Naive thymus-derived CD8-positive, alpha-beta T cell (primary cell): ENCODE data around the gene GNAI2. TPM values are rescaled to one million over a fixed set of nuclear protein-coding genes. Genes with fewer than 3 reads are reported as not detected.
"Not testable (repeated sequence)": the region's sequence is repeated elsewhere in the genome, so short reads cannot be mapped to it uniquely, and the experiment has no call there.

ENCODE experiments used
- ATAC-seq, 2 donors: fragments of 150-1000 bp; cut with Tn5 transposase in 1 of 2; sonication (Bioruptor Pico), chemical (Tn5 transposase) in 1 of 2; 1 replicate in 1 of 2; 2 replicates in 1 of 2; pipeline ENCODE4 v1.10.0; 2021; ENCODE audit warnings: mild to moderate bottlenecking in 2 of 2, moderate library complexity in 2 of 2
- POLR2A ChIA-PET: fragments of 350-600 bp; sonication (Branson Sonifier 250); formaldehyde crosslinking; loops from one replicate; lab custom pipeline; 2021; ENCODE audit warnings: antibody characterized with exemption; lab: Charles Lee
- DNase-seq, 10 donors: peaks; one replicate each; pipeline versions ENCODE4 v3.0.0 to v3.0.0-alpha.2; 2020 to 2022
- H3K27ac Mint-ChIP-seq, 10 donors: one replicate each; pipeline ENCODE4 v1.8.0; 2020 to 2022; ENCODE audit warnings: mild to moderate bottlenecking in 10 of 10, mixed read lengths in 10 of 10, moderate library complexity in 4 of 10, inconsistent platforms in 1 of 10
- H3K27me3 Mint-ChIP-seq, 5 donors: one replicate each; pipeline ENCODE4 v1.8.0; 2021 to 2022; ENCODE audit warnings: mixed read lengths in 5 of 5
- H3K36me3 Mint-ChIP-seq, 3 donors: one replicate each; pipeline ENCODE4 v1.8.0; 2020 to 2022; ENCODE audit warnings: mixed read lengths in 3 of 3, mild to moderate bottlenecking in 2 of 3, inconsistent platforms in 1 of 3
- H3K4me1 Mint-ChIP-seq, 4 donors: one replicate each; pipeline ENCODE4 v1.8.0; 2021 to 2022; ENCODE audit warnings: mixed read lengths in 4 of 4
- H3K4me3 Mint-ChIP-seq, 10 donors: one replicate each; pipeline ENCODE4 v1.8.0; 2020 to 2022; ENCODE audit warnings: mild to moderate bottlenecking in 10 of 10, mixed read lengths in 10 of 10, moderate library complexity in 6 of 10, inconsistent platforms in 1 of 10
- H3K9me3 Mint-ChIP-seq, 9 donors: one replicate each; pipeline ENCODE4 v1.8.0; 2020 to 2022; ENCODE audit warnings: mixed read lengths in 9 of 9, mild to moderate bottlenecking in 3 of 9, inconsistent platforms in 1 of 9, moderate library complexity in 1 of 9
- polyA plus RNA-seq, 3 donors: library from polyadenylated mRNA; unstranded; fragments of 300-500 nt; fragmentation: Illumina TruSeq; gene quantifications; one replicate each; pipeline ENCODE4 v1.2.3, GENCODE V29; 2021
- total RNA-seq, 8 experiments: library from RNA in 2 of 8; stranded (reverse) in 2 of 8; gene quantifications; one replicate each; pipeline ENCODE4 v1.2.3 and lab custom pipeline; 2021 to 2026

GNAI2 gene
- total and polyA plus RNA-seq, 5 experiments from 2014 or later: 253 to 534 (median 405) TPM

- POLR2A ChIA-PET: interaction anchor here (1.4 kb wide), 1 partner anchor 27 kb away, joined by 3 read pairs; no protein-coding TSS in a partner anchor
- not testable (repeated sequence) for H3K27me3 Mint-ChIP-seq, H3K4me3 Mint-ChIP-seq, H3K9me3 Mint-ChIP-seq, DNase-seq, ATAC-seq, H3K27ac Mint-ChIP-seq, H3K4me1 Mint-ChIP-seq
- H3K36me3 Mint-ChIP-seq: peaks cover 0 to 15% (median 3%) of the 10 kb centered on the region in 3 donors
Measured at GRCh38 chr3:50262200-50262599, 26.2 kb downstream of the GNAI2 start.

- peaks cover 0 to 9% (median 4%) of the 10 kb centered on the region in 5 donors for H3K27me3 Mint-ChIP-seq
- H3K4me1 Mint-ChIP-seq: peaks cover 2 to 7% (median 5%) of the 10 kb centered on the region in 4 donors
- H3K4me3 Mint-ChIP-seq: no peak overlapping the region
- no peaks in the 10 kb centered on the region for H3K9me3 Mint-ChIP-seq
- POLR2A ChIA-PET: no interaction called here
- H3K36me3 Mint-ChIP-seq: peaks cover 0 to 10% (median 0%) of the 10 kb centered on the region in 3 donors
- ATAC-seq: no peak
- peak overlapping the region in 2 of 10 donors; percentile 40 to 65 for H3K27ac Mint-ChIP-seq
- DNase-seq: no peak
Measured at GRCh38 chr3:50262778-50263177, 26.8 kb downstream of the GNAI2 start.

- H3K4me1 Mint-ChIP-seq: peaks cover 2 to 7% (median 5%) of the 10 kb centered on the region in 4 donors
- POLR2A ChIA-PET: interaction anchor here (0.6 to 1.1 kb wide), 3 partner anchors 17 to 78 kb away, joined by 3 to 4 read pairs (median 3); no protein-coding TSS in a partner anchor
- ATAC-seq: no peak
- no peak for DNase-seq
- peak overlapping the region in 2 of 10 donors; percentile 40 to 57 for H3K27ac Mint-ChIP-seq
- H3K27me3 Mint-ChIP-seq: peaks cover 0 to 18% (median 10%) of the 10 kb centered on the region in 5 donors
- no peaks in the 10 kb centered on the region for H3K9me3 Mint-ChIP-seq
- no peak overlapping the region for H3K4me3 Mint-ChIP-seq
- H3K36me3 Mint-ChIP-seq: peaks cover 0 to 4% (median 0%) of the 10 kb centered on the region in 3 donors
Measured at GRCh38 chr3:50263478-50264382, 27.7 kb downstream of the GNAI2 start.

- Mint-ChIP-seq H3K27ac (no peak overlapping the region), H3K9me3 (no peaks in the 10 kb centered on the region), H3K4me1 (peaks cover 2 to 6% (median 4%) of the 10 kb centered on the region in 4 donors), H3K36me3 (no peaks in the 10 kb centered on the region), H3K27me3 (peaks cover 0 to 21% (median 11%) of the 10 kb centered on the region in 5 donors), H3K4me3 (no peak overlapping the region)
- POLR2A ChIA-PET: interaction anchor here (0.7 to 1.1 kb wide), 2 partner anchors 18 to 79 kb away, joined by 3 to 4 read pairs; no protein-coding TSS in a partner anchor
- no peak for DNase-seq
- ATAC-seq: no peak
Measured at GRCh38 chr3:50264383-50264963, 28.5 kb downstream of the GNAI2 start.

- POLR2A ChIA-PET: interaction anchor here (1.1 kb wide), 1 partner anchor 19 kb away, joined by 4 read pairs; no protein-coding TSS in a partner anchor
- H3K27me3 Mint-ChIP-seq: peaks cover 0 to 25% (median 11%) of the 10 kb centered on the region in 5 donors
- no peaks in the 10 kb centered on the region for H3K9me3 Mint-ChIP-seq
- no peak overlapping the region for H3K4me3 Mint-ChIP-seq
- DNase-seq: no peak
- H3K4me1 Mint-ChIP-seq: peaks cover 0 to under 1% (median 0%) of the 10 kb centered on the region in 4 donors
- no peak for ATAC-seq
- H3K27ac Mint-ChIP-seq: peak overlapping the region in 1 of 10 donors; percentile 10
- no peaks in the 10 kb centered on the region for H3K36me3 Mint-ChIP-seq
Measured at GRCh38 chr3:50264964-50265485, 29.0 kb downstream of the GNAI2 start.

- Mint-ChIP-seq H3K4me3 (no peak overlapping the region), H3K27ac (no peak overlapping the region), H3K9me3 (no peaks in the 10 kb centered on the region), H3K27me3 (peaks cover 0 to 25% (median 11%) of the 10 kb centered on the region in 5 donors), H3K4me1 (no peaks in the 10 kb centered on the region), H3K36me3 (no peaks in the 10 kb centered on the region)
- no peak for ATAC-seq
- POLR2A ChIA-PET: no interaction called here
- DNase-seq: no peak
Measured at GRCh38 chr3:50265571-50265970, 29.6 kb downstream of the GNAI2 start.

- DNase-seq: no peak
- Mint-ChIP-seq H3K4me3 (no peak overlapping the region), H3K36me3 (no peaks in the 10 kb centered on the region), H3K9me3 (no peaks in the 10 kb centered on the region), H3K4me1 (no peaks in the 10 kb centered on the region), H3K27me3 (peaks cover 0 to 25% (median 11%) of the 10 kb centered on the region in 5 donors), H3K27ac (no peak overlapping the region)
- no peak for ATAC-seq
- POLR2A ChIA-PET: no interaction called here
Measured at GRCh38 chr3:50266017-50266416, 30.0 kb downstream of the GNAI2 start.

- no peaks in the 10 kb centered on the region for H3K9me3 Mint-ChIP-seq
- H3K36me3 Mint-ChIP-seq: no peaks in the 10 kb centered on the region
- no peak overlapping the region for H3K27ac Mint-ChIP-seq
- POLR2A ChIA-PET: interaction anchor here (0.7 kb wide), 1 partner anchor 33 kb away, joined by 3 read pairs; no protein-coding TSS in a partner anchor
- no peak overlapping the region for H3K4me3 Mint-ChIP-seq
- peaks cover 0 to 25% (median 11%) of the 10 kb centered on the region in 5 donors for H3K27me3 Mint-ChIP-seq
- ATAC-seq (no peak), DNase-seq (no peak)
- H3K4me1 Mint-ChIP-seq: no peaks in the 10 kb centered on the region
Measured at GRCh38 chr3:50266836-50267235, 30.8 kb downstream of the GNAI2 start.

GRCh38 chr3:50267280-50267913, 31.4 kb downstream of the GNAI2 start:
- peaks cover 0 to 25% (median 11%) of the 10 kb centered on the region in 5 donors for H3K27me3 Mint-ChIP-seq
- no peak overlapping the region for H3K4me3 Mint-ChIP-seq
- POLR2A ChIA-PET: interaction anchor here (0.7 kb wide), 1 partner anchor 33 kb away, joined by 3 read pairs; no protein-coding TSS in a partner anchor
- H3K36me3 Mint-ChIP-seq: no peaks in the 10 kb centered on the region
- H3K4me1 Mint-ChIP-seq: no peaks in the 10 kb centered on the region
- H3K9me3 Mint-ChIP-seq: no peaks in the 10 kb centered on the region
- ATAC-seq (no peak), DNase-seq (no peak)
- no peak overlapping the region for H3K27ac Mint-ChIP-seq

- Mint-ChIP-seq H3K4me3 (no peak overlapping the region), H3K27me3 (peaks cover 3 to 29% (median 15%) of the 10 kb centered on the region in 5 donors), H3K9me3 (no peaks in the 10 kb centered on the region), H3K36me3 (no peaks in the 10 kb centered on the region), H3K4me1 (peaks cover 2 to 6% (median 6%) of the 10 kb centered on the region in 4 donors), H3K27ac (no peak overlapping the region)
- POLR2A ChIA-PET: no interaction called here
- ATAC-seq (no peak), DNase-seq (no peak)
Measured at GRCh38 chr3:50268276-50268675, 32.3 kb downstream of the GNAI2 start.

GRCh38 chr3:50268703-50269451, 32.9 kb downstream of the GNAI2 start, which contains the start of gene SEMA3B:
Gene SEMA3B, plus strand, starts transcription at chr3:50269147. Its CDS starts 94 bp downstream, at chr3:50269241.
- Mint-ChIP-seq H3K36me3 (no peaks in the 10 kb centered on the region), H3K27ac (peak within 1 kb of the TSS in 2 of 10 donors; percentile 33 to 50), H3K4me3 (no peak within 1 kb of the TSS), H3K27me3 (peaks cover 3 to 32% (median 15%) of the 10 kb centered on the region in 5 donors), H3K4me1 (peaks cover 2 to 8% (median 7%) of the 10 kb centered on the region in 4 donors), H3K9me3 (no peaks in the 10 kb centered on the region)
- ATAC-seq (no peak), DNase-seq (no peak)
- POLR2A ChIA-PET: no interaction called here
